ENCODE measurements around the gene LARGE1. TPM values are rescaled to one million over a fixed set of nuclear protein-coding genes. Genes with fewer than 3 reads are reported as not detected.

The LARGE1 gene
- total and polyA plus RNA-seq, 2 of the 13 experiments (the other 11 are each of a cell fraction or from before 2014, with no cell fraction given): 8.4 to 11.0 TPM

GRCh38 chr22:33879796-33880195 is 40.5 kb downstream of the LARGE1 start:
- in situ Hi-C loops (cut with HindIII; ENCODE audit: extremely low pct_ligation_motif_present, low pct_unique_long_range_greater_than_20kb): no loop called here

More at GRCh38 chr22:33879796-33880195, 40.5 kb downstream of the LARGE1 start:
- Histone ChIP-seq H3K4me2 (ENCODE audit: low read depth, low read length) (no peak overlapping the region), H3K36me3 (replicated peaks in 1 of 2; ENCODE audit: control insufficient read depth in 1 of 2, insufficient read depth in 2 of 2, low read length in 2 of 2) (no peaks in the 10 kb centered on the region), H3K9ac (ENCODE audit: insufficient read depth, low read depth, low read length) (no peak overlapping the region), H4K20me1 (ENCODE audit: insufficient read depth, low read length) (0 out of 2 replicates have a peak, but pooled peaks cover under 1% of the 10 kb centered on the region), H3K4me1 (ENCODE audit: insufficient read depth, low read length) (peaks cover 10% of the 10 kb centered on the region), H3K27ac (ENCODE audit: extremely low read length, insufficient read depth, low read length) (no peak overlapping the region), H2AFZ (ENCODE audit: low read length) (no peak overlapping the region), H3K27me3 (ENCODE audit: control insufficient read depth in 1 of 2, insufficient read depth in 2 of 2, low read length in 2 of 2) (no peaks in the 10 kb centered on the region), H3K9me3 (ENCODE audit: low read length) (no peaks in the 10 kb centered on the region), H3K4me3 (replicated peaks in 1 of 3; ENCODE audit: insufficient read depth in 1 of 3, low read depth in 2 of 3, low read length in 3 of 3) (no peak overlapping the region), H3K79me2 (ENCODE audit: insufficient read depth, low read length) (no peaks in the 10 kb centered on the region)
- no TSS peak for BruUV-seq (replicated peaks)
- no peak for TF ChIP-seq STAT6 (CRISPR knock-in tag; IDR thresholded peaks at IDR 0.05; ENCODE audit: borderline replicate concordance)
- no peak for TF ChIP-seq TOE1 (CRISPR knock-in tag; IDR thresholded peaks at IDR 0.05)
- TF ChIP-seq RAD21 (CRISPR knock-in tag; IDR thresholded peaks at IDR 0.05): no peak
- TF ChIP-seq ZNF781 (CRISPR knock-in tag; IDR thresholded peaks at IDR 0.05; ENCODE audit: borderline replicate concordance, not compliant biosample characterization): no peak
- TF ChIP-seq ZFP62 (CRISPR knock-in tag; IDR thresholded peaks at IDR 0.05): no peak
- TF ChIP-seq ZNF33A (CRISPR knock-in tag; IDR thresholded peaks at IDR 0.05; ENCODE audit: borderline replicate concordance): no peak
- WGBS (ENCODE audit: low lambda C conversion rate): 92% methylated on average over 4 of the region's 4 CpGs
- DNase-seq (ENCODE audit: low spot score): no peak
- ATAC-seq: no peak
- no peak for FAIRE-seq
- CTCF ChIA-PET (ENCODE audit: low intra/inter-chr PET ratio, low total read pairs): no interaction called here
- POLR2A ChIA-PET: no interaction called here
- intact Hi-C loops (cut with micrococcal nuclease; ENCODE audit: unreplicated experiment): no loop called here
